Activated T-cell treated with anti-CD3 and anti-CD28 coated beads, Interleukin-2, amount 50 U/mL, for 48 hours (primary cell): ENCODE results near the gene TRIM9.
"Not testable (repeated sequence)": the region's sequence is repeated elsewhere in the genome, so short reads cannot be mapped to it uniquely, and the experiment has no call there.

Source experiments
- DNase-seq, 2 experiments: peaks; one replicate each; pipeline ENCODE4 v3.0.0-alpha.2; 2020

TRIM9 gene

GRCh38 chr14:50955373-50956043 lies 139.4 kb downstream of the TRIM9 start:
- peak; percentile 55 to 65 for DNase-seq

GRCh38 chr14:50954811-50955372 lies 140.0 kb downstream of the TRIM9 start:
- no peak for DNase-seq

GRCh38 chr14:50953502-50953901 lies 141.4 kb downstream of the TRIM9 start:
- DNase-seq, result no peak

- DNase-seq, result no peak
Measured at GRCh38 chr14:50951032-50951431, 143.9 kb downstream of the TRIM9 start.

- DNase-seq, result no peak
Measured at GRCh38 chr14:50948205-50948604, 146.7 kb downstream of the TRIM9 start.

GRCh38 chr14:50947446-50947845 lies 147.5 kb downstream of the TRIM9 start:
- DNase-seq, result no peak

GRCh38 chr14:50946234-50946935 lies 148.5 kb downstream of the TRIM9 start:
- DNase-seq, result no peak

GRCh38 chr14:50944647-50945413 lies 150.1 kb downstream of the TRIM9 start:
- peak; percentile 28 to 37 for DNase-seq

- DNase-seq, result peak; percentile 38 to 52
Measured at GRCh38 chr14:50943943-50944646, 150.8 kb downstream of the TRIM9 start, which contains the start of gene PYGL. Gene PYGL (minus strand): TSS chr14:50944483. CDS start chr14:50944403, 80 bp downstream.

- peak; percentile 26 to 35 for DNase-seq
Measured at GRCh38 chr14:50943261-50943942, 151.5 kb downstream of the TRIM9 start.

GRCh38 chr14:50941638-50942037 lies 153.3 kb downstream of the TRIM9 start:
- DNase-seq, result not testable (repeated sequence)

- no peak for DNase-seq
Measured at GRCh38 chr14:50941151-50941550, 153.8 kb downstream of the TRIM9 start.

- DNase-seq, result no peak
Measured at GRCh38 chr14:50937800-50938199, 157.1 kb downstream of the TRIM9 start.

GRCh38 chr14:50937325-50937724 lies 157.6 kb downstream of the TRIM9 start:
- no peak for DNase-seq

GRCh38 chr14:50936882-50937281 lies 158.0 kb downstream of the TRIM9 start:
- no peak for DNase-seq

GRCh38 chr14:50936016-50936340 lies 158.9 kb downstream of the TRIM9 start:
- no peak for DNase-seq

GRCh38 chr14:50935126-50936015 lies 159.5 kb downstream of the TRIM9 start:
- no peak for DNase-seq

- DNase-seq, result no peak
Measured at GRCh38 chr14:50932592-50933495, 162.1 kb downstream of the TRIM9 start.

GRCh38 chr14:50932156-50932555 lies 162.7 kb downstream of the TRIM9 start:
- DNase-seq, result no peak

GRCh38 chr14:50931559-50931958 lies 163.3 kb downstream of the TRIM9 start:
- DNase-seq, result no peak
